ENCODE results near the gene RGS6. TPM values are rescaled to one million over a fixed set of nuclear protein-coding genes. Genes with fewer than 3 reads are reported as not detected.
A peak's percentile ranks its signal among the peaks of the same experiment; 100 is the strongest.

RGS6 gene
- total and polyA plus RNA-seq, 2 of the 4 experiments (the other 2 are of a cell fraction) = not detected

DNA sequence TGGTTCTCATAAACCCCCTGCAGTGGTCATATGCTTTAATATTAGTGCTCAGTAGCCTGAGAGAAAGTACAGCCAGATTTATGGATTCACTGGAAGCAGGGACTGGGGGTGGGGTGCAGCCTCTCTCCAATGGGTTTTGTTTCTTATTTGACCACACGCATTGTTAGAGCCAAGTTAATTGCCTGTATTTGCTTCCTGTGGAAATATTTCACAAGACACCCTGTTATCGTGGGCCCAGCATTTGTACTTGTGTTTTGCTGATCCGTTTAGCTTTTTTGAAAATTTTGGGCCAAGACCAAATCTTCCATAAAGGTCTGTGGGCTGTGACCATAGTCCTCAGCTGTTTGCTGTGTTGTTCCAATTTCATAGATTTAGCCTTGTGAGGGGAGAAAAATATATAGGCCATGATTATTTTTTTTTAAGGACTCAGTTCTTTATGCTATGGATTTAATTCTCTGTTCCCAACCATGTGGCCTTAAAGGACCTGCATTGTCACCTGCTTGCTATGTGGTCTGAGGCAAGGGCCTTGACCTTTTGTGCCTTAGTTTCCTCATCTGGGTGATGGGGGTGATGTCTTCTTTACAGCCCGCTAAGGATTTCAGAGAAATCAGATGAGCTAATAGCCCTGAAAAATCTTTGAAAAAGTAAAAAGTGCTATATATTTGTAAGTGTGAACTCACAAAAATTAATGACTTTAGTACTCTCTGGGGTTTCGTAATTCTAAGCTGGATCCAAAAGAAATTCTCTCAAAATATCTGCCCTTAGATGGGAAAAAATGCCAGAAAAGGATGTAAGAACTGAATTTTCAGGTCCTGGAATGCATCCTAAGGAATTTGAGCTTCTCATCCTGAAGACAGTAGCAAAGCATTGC is 591.4 kb downstream of the RGS6 start:
- no peak; the same call in 1 of the 2 replicates for ATAC-seq (ENCODE audit: low read depth)
- in situ Hi-C loops (cut with MboI; ENCODE audit: low sequenced_read_pairs) (loop anchor here (10.0 kb wide), 1 partner anchor 81 kb away; no protein-coding TSS in a partner anchor), dilution Hi-C loops (cut with HindIII; ENCODE audit: low sequenced_read_pairs, unreplicated experiment) (no loop called here), intact Hi-C loops (cut with micrococcal nuclease) (loop anchor here (5.0 kb wide), 3 partner anchors 84 to 134 kb away; no protein-coding TSS in a partner anchor)
- H4K91ac ChIP-seq (ENCODE audit: insufficient read depth, low read depth, low read length) = peak overlapping the region; percentile 75
- H3K56ac ChIP-seq (ENCODE audit: extremely low read depth, insufficient read depth, low read length) = no peak overlapping the region
- H3K4me1 ChIP-seq (ENCODE audit: control insufficient read depth, insufficient read depth, low read length) = peaks cover 19% of the 10 kb centered on the region
- CTCF ChIA-PET = interaction anchor here (1.0 to 1.1 kb wide), 2 partner anchors 10 kb away, joined by 4 to 6 read pairs; no protein-coding TSS in a partner anchor
- peak overlapping the region; percentile 61 for H3K14ac ChIP-seq (replicated peaks; ENCODE audit: low read depth, low read length)
- H2AFZ ChIP-seq (replicated peaks; ENCODE audit: low read length, poor library complexity) = peak overlapping the region; percentile 9
- 0 out of 2 replicates have a peak overlapping the region, but pooled peaks have one; percentile 34 for H3K23ac ChIP-seq (ENCODE audit: low read depth, low read length)
- no peak overlapping the region for H2BK5ac ChIP-seq (ENCODE audit: low read depth, low read length, poor library complexity, severe bottlenecking)
- no peaks in the 10 kb centered on the region for H3K79me1 ChIP-seq (ENCODE audit: low read depth in 1 of 2, low read length in 2 of 2)
- no peak overlapping the region for H3K4me3 ChIP-seq (ENCODE audit: insufficient read depth, low read depth, low read length)
- no peaks in the 10 kb centered on the region for H4K20me1 ChIP-seq (ENCODE audit: insufficient read depth, low read length)
- no peak overlapping the region for H3K4me2 ChIP-seq (ENCODE audit: low read depth, low read length)
- no peak overlapping the region; the same call in 1 of the 2 replicates for H3K27ac ChIP-seq (ENCODE audit: insufficient read depth, low read length)
- no TSS peak for BruUV-seq (replicated peaks)
- H2BK15ac ChIP-seq (ENCODE audit: low read depth, low read length) = peak overlapping the region; percentile 94; the same call in 2 of the 3 replicates
- peak; percentile 19 for DNase-seq
- H2AK9ac ChIP-seq (replicated peaks; ENCODE audit: low read depth, low read length, poor library complexity) = peak overlapping the region; percentile 12
- peaks cover 6% of the 10 kb centered on the region for H3K9me1 ChIP-seq (ENCODE audit: insufficient read depth, low read length)
- H3K9me3 ChIP-seq (ENCODE audit: control insufficient read depth, insufficient read depth, low read length) = no peaks in the 10 kb centered on the region
- 40% methylated on average over 1 of the region's 5 CpGs; no CpG with 5 or more reads in 1 of the 2 experiments for WGBS, 2 experiments (ENCODE audit: extremely low coverage in 2 of 2, insufficient read length in 1 of 2)
- peak overlapping the region; percentile 72 for H4K5ac ChIP-seq (ENCODE audit: low read depth, low read length)
- H3K27me3 ChIP-seq (ENCODE audit: control insufficient read depth, insufficient read depth, low read length) = no peaks in the 10 kb centered on the region
- peak overlapping the region; percentile 29 to 58 for H4K8ac ChIP-seq (ENCODE audit: low read depth in 2 of 2, low read length in 2 of 2)
- H3K4ac ChIP-seq (ENCODE audit: low read depth, low read length) = peak overlapping the region; percentile 69
- H2BK120ac ChIP-seq (ENCODE audit: low read depth, low read length) = peak overlapping the region; percentile 82
- no peaks in the 10 kb centered on the region for H3K36me3 ChIP-seq (ENCODE audit: control insufficient read depth, insufficient read depth, low read length)
- POLR2A ChIA-PET (ENCODE audit: unreplicated experiment) = no interaction called here
- H3K9ac ChIP-seq (ENCODE audit: low read depth, low read length) = no peak overlapping the region
- H3K18ac ChIP-seq (ENCODE audit: low read depth, low read length) = peak overlapping the region; percentile 42
- peak overlapping the region; percentile 52; the same call in 1 of the 2 replicates for H2AK5ac ChIP-seq (ENCODE audit: low read depth, low read length)
- H2BK20ac ChIP-seq (ENCODE audit: low read depth, low read length) = peak overlapping the region; percentile 84; the same call in 1 of the 2 replicates
- TF ChIP-seq RFX5 (IDR thresholded peaks at IDR 0.05; ENCODE audit: low read depth, low read length) = no peak
- TF ChIP-seq MAFK (IDR thresholded peaks at IDR 0.05; ENCODE audit: low read depth, low read length) = no peak
- no peak for TF ChIP-seq MXI1 (IDR thresholded peaks at IDR 0.05; ENCODE audit: borderline replicate concordance, low read depth, low read length)
- TF ChIP-seq, protein P1, sequence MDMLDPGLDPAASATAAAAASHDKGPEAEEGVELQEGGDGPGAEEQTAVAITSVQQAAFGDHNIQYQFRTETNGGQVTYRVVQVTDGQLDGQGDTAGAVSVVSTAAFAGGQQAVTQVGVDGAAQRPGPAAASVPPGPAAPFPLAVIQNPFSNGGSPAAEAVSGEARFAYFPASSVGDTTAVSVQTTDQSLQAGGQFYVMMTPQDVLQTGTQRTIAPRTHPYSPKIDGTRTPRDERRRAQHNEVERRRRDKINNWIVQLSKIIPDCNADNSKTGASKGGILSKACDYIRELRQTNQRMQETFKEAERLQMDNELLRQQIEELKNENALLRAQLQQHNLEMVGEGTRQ (IDR thresholded peaks at IDR 0.05; ENCODE audit: low read depth, low read length) = no peak
- no peak for TF ChIP-seq RAD21 (IDR thresholded peaks at IDR 0.05; ENCODE audit: low read length)
- no peak for TF ChIP-seq CEBPB (IDR thresholded peaks at IDR 0.05; ENCODE audit: low read depth, low read length)
- TF ChIP-seq CHD1 (IDR thresholded peaks at IDR 0.05; ENCODE audit: low read depth, low read length) = no peak
- TF ChIP-seq BHLHE40 (IDR thresholded peaks at IDR 0.05; ENCODE audit: low read depth, low read length) = no peak
- TF ChIP-seq, protein P2, sequence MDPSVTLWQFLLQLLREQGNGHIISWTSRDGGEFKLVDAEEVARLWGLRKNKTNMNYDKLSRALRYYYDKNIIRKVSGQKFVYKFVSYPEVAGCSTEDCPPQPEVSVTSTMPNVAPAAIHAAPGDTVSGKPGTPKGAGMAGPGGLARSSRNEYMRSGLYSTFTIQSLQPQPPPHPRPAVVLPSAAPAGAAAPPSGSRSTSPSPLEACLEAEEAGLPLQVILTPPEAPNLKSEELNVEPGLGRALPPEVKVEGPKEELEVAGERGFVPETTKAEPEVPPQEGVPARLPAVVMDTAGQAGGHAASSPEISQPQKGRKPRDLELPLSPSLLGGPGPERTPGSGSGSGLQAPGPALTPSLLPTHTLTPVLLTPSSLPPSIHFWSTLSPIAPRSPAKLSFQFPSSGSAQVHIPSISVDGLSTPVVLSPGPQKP (IDR thresholded peaks at IDR 0.05; ENCODE audit: borderline replicate concordance, low read depth, low read length) = no peak
- TF ChIP-seq, protein P3, sequence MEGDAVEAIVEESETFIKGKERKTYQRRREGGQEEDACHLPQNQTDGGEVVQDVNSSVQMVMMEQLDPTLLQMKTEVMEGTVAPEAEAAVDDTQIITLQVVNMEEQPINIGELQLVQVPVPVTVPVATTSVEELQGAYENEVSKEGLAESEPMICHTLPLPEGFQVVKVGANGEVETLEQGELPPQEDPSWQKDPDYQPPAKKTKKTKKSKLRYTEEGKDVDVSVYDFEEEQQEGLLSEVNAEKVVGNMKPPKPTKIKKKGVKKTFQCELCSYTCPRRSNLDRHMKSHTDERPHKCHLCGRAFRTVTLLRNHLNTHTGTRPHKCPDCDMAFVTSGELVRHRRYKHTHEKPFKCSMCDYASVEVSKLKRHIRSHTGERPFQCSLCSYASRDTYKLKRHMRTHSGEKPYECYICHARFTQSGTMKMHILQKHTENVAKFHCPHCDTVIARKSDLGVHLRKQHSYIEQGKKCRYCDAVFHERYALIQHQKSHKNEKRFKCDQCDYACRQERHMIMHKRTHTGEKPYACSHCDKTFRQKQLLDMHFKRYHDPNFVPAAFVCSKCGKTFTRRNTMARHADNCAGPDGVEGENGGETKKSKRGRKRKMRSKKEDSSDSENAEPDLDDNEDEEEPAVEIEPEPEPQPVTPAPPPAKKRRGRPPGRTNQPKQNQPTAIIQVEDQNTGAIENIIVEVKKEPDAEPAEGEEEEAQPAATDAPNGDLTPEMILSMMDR (conservative IDR thresholded peaks at IDR 0.05; ENCODE audit: low read depth, low read length) = no peak
- TF ChIP-seq FOS (IDR thresholded peaks at IDR 0.05; ENCODE audit: low read depth, low read length) = no peak
- TF ChIP-seq SMC3 (IDR thresholded peaks at IDR 0.05; ENCODE audit: low read depth, low read length) = no peak
- TF ChIP-seq NFE2L2 (IDR thresholded peaks at IDR 0.05; ENCODE audit: low read depth, low read length) = no peak
